Posterior vena cava (tissue), 2 donors: ENCODE results near the gene KIRREL1. TPM values are rescaled to one million over a fixed set of nuclear protein-coding genes. Genes with fewer than 3 reads are reported as not detected.

ENCODE experiments used
- DNase-seq: peaks from one replicate; pipeline ENCODE4 v3.0.0-alpha.2; 2020; ENCODE audit warnings: low spot score
- intact Hi-C, 2 donors: fragments of 100-400 bp; cut with DNase I; formaldehyde crosslinking; loops; one replicate each; pipeline versions ENCODE4 v1.14.1 to v1.14.2; 2022 to 2023
- total RNA-seq, 2 donors: library from RNA; stranded (reverse); fragmentation: NEBNext Ultra II Directional; extraction: Animal tissue kit (Norgen Biotek cat#: 25700); gene quantifications; one replicate each; pipeline ENCODE4 v1.2.1, GENCODE V29; 2021
- donor health status: DM: yes; HTN: yes; CAD: no.
- donor health status: DM: yes; HTN: yes; CAD: no.

The KIRREL1 gene
- total RNA-seq, 2 donors from 2014 or later = 57.9 to 68.9 TPM

DNA sequence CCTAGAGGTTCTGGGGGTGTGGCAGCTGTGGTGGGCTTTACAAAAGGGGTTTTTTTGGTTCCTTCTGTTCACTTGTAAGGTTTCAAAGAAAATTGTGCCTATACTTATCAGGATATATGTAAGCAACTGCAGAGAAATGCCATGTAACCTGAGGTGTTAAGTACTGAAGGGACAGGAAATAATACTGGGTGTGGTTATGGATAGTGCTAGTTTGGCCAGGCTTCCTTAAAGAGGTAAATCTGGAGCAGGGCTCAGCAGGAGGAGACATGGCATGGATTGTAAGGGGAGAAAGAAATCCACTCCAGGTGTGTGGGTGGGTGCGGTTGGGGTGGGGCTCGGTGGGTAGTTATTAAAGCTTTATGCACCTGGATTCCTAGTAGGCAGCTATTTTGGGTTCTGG, 28.3 kb downstream of the KIRREL1 start:
- DNase-seq = no peak
- intact Hi-C loops = loop anchor here in 1 of 2 donors (2.0 kb wide), 1 partner anchor 13 kb away; no protein-coding TSS in a partner anchor

DNA sequence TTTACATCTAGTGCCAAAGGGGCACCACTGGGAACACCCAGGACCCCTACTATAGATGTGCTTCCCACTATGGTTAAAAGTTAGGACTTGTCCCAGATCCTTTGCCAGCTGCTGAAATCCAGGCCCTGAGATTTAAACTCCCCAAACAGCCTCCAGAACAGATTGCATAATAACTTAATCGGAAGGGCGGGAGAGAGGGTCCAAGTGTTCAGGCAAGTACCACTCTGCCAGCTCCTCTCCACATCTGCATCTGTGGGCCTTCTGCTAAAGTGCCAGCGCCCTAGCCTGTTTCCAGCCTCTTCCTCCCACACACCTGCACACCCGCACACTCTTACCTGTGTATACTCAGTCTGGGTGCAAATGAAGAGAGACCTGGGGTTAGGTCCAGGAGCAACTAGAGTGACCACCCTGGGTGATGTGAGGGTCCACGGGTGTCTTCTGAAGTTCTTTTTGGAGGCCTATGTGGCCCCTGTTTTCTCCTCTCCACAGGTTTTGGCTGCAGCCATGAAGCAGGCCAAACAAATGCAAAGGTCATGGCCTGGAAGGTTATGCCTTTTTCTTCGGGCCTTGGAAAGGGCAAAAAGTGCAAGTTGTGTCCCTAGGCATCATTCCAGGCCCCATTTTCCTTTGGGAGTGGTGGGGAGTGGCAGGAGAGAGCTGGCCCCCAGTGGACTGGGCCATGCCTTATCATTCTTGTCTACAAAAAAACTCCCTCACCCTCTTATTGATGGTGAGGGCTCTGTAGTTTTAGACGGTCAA, 29.3 kb downstream of the KIRREL1 start:
- intact Hi-C loops = loop anchor here in 1 of 2 donors (2.0 kb wide), 1 partner anchor 14 kb away; no protein-coding TSS in a partner anchor
- no peak for DNase-seq

DNA sequence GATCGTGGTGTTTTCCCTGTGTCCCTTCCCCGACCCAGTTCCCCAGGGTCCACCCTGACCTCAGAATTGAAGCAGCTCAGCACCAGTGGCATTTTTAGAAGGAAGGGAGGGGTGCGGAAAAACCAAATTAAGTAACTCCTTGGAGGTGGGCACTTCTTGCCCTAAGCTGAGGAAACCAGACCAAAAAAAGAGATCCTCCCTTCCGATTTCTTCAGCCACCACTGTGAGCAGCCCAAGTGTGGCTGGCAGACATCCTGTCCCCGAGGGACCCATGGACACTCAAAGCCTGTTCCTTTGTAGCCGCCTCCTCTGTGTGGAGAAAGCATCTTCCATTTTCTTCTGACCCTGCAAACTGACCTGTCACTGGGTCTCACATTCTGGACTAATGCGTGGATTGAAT, 31.3 kb downstream of the KIRREL1 start:
- DNase-seq = peak; percentile 85
- intact Hi-C loops = no loop called here

DNA sequence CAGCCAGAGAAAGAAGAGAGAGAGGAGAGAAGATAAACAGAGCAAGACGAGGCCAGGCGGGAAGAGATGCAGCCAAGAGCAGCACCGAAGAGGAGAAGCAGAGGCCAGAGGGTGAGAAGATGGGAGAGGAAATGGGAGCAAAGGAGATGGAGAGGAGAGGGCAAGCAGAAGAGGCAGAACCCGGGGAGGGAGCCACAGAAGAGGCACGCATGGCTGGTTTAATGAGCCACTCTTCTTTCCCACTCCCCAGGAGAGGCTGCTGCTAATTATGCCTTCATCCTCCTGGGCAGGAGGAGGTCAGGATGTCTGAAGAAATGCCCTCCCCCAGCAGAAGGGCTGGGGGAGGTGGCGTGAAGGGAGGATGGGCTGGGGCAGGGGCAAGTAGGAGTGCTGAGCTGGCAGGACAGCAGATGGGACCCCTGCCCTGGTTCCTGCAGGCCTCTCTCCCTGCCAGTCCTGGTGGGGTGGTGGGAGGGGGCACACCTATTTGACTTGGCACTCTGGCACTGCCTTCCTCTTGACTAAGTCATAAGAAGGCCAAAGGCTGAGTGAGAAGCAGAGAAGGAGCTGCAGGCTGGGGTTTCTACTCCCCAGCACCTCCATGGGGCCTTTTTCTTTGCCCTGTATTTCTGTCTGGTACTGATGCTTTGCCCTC, 32.3 kb downstream of the KIRREL1 start:
- DNase-seq = no peak
- intact Hi-C loops = no loop called here

DNA sequence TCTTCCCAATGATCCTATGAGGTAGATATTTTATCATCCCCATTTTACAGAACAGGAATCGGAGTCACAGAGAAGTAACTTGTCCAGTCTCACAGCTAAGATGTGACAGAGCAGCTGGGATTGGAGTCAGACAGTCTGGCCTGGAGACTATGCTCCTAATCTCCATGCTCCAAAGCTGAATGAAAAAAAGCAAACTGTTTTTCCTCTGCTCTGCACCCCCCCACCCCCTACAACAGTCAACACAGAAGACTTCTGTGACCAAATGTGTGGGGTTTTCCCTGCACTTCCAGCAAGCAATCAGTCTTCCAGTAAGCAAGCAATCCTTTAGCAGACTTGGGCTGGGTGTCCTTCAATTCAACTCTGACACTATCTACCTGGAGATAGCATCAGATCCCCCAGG, 33.2 kb downstream of the KIRREL1 start:
- intact Hi-C loops = no loop called here
- DNase-seq = no peak

DNA sequence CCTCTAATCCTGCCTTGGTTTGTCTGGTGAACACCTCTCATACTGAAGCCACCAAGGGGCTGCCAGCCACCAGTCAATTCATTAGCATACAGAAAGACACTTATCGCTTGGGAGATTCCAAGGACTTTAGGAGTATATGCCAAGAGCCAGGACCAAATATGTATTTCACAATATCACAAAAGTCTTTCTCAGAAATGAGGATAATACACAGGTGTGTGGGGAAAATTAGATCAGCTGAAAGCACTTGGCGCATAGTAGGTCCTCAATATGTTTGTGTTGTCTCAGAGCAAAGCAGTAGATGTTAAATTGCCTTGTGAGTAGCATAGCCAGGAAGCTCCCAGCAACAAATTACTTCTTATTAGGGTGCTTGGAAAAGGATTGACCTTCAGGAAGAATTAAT, 34.1 kb downstream of the KIRREL1 start:
- no peak for DNase-seq
- intact Hi-C loops = no loop called here

DNA sequence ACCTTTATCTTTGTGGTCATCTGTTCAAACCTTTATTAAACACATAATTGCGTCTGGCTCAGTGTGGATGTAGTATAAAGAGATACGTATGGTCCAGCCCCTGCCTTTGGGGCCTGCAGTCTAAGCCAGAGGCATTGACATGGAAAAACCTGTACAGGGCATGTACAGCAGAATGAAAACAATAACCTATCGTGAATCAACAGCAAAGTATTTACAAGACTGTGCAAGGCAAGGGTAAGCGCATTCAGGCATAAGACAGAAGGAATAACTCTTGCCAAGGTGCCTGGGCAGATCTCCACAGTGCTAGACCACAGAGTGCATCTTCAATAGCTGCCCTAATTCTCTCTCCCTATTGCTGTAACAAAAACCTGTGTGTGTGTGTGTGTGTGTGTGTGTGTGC, 35.5 kb downstream of the KIRREL1 start:
- no peak for DNase-seq
- intact Hi-C loops = no loop called here

DNA sequence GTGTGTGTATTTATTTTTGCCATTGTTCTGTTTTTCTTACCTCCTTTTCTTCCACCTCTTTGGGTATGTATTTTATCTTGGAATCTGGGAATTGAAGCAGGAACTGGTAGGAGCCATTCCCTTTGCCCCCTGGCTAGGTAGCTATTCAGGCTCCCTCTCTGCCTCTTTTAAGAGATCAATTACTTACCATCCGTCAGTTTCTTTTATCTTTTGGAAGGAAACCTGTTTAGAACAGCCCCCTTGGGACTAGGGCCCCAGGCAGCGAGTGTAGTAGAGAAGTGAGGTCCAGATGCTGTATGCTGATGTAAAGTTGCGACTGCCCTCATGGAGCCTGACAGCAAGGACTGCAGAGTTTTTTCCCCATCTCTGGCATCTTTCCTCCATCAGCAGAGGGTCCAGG, 41.6 kb downstream of the KIRREL1 start:
- DNase-seq = no peak
- intact Hi-C loops = loop anchor here (5.0 kb wide), 2 partner anchors 38 to 43 kb away; partner anchors contain the start of gene KIRREL1 (in 1 of the 2)

DNA sequence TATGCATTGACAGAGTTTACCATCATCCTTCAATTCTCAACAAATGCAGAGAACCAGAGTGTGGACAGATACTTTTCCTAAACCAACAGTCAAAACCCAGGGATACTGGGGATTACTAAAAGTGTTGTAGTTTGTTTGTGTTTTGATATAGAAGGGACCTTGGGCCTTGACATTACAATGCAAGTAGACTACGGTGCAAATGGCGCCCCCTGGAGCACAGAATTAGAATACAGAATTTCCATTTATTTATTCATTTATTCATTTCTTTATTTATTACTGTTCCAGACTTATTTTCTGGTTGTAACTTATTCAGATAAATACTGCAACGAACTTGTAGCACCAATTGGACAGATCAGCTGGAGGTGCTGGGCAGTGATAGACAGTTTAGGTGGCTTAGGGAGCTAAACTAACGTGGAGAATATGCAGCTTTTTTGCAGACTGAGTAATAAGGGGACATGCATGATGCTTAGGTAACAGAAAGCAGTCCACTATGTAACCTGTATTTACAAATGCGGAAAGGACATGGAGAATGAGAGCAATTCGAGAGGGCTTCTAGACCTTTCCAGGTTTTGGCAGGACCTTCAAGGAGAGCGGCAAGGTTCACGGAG, 42.6 kb downstream of the KIRREL1 start:
- no peak for DNase-seq
- intact Hi-C loops = loop anchor here (5.0 kb wide), 2 partner anchors 39 to 44 kb away; partner anchors contain the start of gene KIRREL1 (in 1 of the 2)

DNA sequence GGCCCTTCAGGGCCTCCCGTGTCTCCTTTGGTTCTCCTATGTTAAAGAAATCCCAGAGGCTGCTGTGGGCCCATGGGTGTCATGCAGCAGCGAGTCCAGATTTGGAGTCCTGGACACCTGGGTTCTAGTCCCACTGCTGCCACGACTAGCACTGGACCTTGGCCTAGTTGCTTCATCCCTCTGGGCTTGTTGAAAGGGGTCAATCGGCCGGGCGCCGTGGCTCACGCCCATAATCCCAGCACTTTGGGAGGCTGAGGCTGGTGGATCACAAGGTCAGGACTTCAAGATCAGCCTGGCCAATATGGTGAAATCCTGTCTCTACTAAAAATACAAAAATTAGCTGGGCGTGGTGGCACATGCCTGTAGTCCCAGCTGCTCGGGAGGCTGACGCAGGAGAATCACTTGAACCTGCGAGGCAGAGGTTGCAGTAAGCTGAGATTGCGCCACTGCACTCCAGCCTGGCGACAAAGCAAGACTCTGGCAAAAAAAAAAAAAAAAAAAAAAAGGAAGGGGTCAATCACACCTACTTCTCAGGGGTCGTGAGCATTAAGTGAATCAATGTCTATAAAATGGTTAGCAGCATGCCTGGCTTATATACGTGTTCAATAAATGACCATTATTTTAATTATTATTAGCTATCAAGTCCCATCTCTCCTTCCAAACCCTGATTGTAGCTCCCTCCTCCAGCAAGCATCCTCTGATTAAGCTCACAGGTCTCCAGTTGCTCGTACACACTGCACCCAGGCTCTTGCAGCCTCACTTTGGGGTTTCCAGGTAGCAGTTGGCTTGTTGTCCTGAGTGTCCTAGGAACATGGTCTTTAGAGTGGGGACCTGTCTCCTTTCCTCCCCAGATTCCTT, 43.8 kb downstream of the KIRREL1 start:
- no peak for DNase-seq
- intact Hi-C loops = loop anchor here (5.0 kb wide), 2 partner anchors 40 to 45 kb away; partner anchors contain the start of gene KIRREL1 (in 1 of the 2)

DNA sequence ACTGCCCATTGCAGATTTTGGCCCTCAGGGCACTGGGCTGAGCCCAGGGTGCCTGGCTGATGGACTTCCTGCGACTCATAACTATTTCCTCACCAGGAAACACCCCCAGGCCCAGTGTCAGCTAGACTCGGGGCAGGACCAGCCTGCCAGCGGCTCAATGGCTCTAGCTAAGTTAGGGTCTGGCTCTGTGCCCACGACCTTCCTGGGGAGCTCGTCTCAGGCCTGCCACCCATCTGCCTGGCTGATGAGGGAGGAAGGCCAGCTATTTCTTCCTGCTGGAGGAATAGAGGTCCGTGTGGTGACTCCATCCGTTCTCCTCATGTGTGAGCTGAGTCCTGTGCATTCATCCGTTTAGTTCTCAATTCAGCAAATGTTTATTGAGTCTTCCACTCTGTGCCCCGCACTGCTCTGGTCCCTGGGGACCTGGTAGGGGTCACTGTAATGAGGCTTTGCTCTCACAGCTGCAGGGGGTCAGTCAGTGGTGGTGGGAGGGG, 44.5 kb downstream of the KIRREL1 start:
- intact Hi-C loops = loop anchor here (5.0 kb wide), 2 partner anchors 41 to 46 kb away; partner anchors contain the start of gene KIRREL1 (in 1 of the 2)
- DNase-seq = no peak

DNA sequence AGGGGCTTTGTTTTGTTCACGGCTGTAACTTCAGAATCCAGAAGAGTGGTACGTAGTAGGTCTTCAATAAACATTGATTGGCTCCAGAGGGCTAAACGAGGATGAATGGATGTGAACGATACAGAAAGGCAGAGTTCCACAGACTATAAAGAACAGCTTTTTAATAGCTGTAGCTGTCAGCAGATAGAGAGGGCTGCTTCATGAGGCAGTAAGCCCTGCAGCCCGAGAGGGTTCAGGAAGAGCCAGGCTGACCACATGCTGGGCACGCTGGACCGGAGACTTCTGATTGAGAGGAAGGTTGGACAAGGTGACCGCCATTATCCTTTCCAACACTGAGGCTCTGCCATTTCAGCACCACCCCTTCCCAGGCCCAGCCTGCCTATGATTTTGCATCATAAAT, 45.3 kb downstream of the KIRREL1 start:
- no peak for DNase-seq
- intact Hi-C loops = loop anchor here (5.0 kb wide), 2 partner anchors 41 to 46 kb away; partner anchors contain the start of gene KIRREL1 (in 1 of the 2)

DNA sequence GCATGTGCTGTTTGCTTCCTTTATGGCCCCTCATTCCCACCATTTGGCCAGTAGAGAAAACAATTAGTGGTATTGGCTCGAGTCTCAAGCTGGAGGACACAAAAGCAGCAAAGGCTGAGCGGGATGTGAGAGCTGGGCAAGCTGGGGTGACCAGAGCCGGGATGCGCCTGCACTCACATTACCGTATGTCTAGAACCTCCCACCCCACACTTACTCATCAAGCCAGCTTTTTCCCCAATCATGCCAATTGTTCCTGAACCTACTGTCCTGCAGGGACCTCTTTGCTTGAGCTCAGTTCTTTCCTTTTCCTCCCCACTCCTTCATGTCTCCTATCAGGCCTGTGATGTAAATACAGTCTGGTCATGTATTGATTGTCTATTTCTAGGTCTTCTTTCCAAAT, 45.9 kb downstream of the KIRREL1 start:
- DNase-seq = no peak
- intact Hi-C loops = loop anchor here (5.0 kb wide), 2 partner anchors 42 to 47 kb away; partner anchors contain the start of gene KIRREL1 (in 1 of the 2)

DNA sequence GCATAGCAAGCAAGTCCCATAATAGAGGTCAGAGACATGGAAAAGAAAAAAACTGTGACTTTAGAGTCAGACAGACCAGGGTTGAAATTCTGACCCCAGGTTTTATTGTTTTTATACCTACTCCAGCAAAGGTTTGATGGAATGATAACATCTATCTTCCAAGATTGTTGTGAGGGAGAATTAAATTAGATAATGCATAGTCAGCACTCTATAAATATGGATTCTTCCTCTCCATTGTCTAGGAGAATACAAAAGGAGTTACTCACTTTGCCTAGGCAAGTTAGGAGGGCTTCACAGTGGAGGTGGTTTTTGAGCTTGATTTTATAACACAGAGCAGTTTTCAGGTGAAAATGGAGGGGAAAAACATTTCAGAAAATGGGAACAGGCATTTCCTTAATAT, 46.9 kb downstream of the KIRREL1 start:
- no peak for DNase-seq
- intact Hi-C loops = no loop called here

DNA sequence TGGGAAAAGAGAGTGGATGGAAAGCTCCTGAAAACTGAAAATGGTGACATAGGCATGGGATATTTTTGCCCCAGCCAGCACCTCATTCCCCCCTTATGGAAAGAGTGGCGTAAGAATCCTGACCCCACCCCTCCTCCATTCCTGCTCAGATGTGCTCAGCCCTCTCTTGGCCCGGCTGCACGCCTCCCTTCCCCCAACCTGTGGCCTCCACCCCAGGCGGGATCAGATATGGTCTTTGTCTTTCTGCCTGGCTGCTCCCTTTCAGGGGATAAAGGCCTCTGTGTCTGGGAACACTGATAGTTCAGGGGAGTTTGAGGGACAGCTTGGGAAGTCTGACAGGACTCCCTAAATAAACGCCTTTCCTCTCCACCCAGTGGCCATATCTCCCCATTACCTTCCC, 49.8 kb downstream of the KIRREL1 start:
- intact Hi-C loops = no loop called here
- no peak for DNase-seq

DNA sequence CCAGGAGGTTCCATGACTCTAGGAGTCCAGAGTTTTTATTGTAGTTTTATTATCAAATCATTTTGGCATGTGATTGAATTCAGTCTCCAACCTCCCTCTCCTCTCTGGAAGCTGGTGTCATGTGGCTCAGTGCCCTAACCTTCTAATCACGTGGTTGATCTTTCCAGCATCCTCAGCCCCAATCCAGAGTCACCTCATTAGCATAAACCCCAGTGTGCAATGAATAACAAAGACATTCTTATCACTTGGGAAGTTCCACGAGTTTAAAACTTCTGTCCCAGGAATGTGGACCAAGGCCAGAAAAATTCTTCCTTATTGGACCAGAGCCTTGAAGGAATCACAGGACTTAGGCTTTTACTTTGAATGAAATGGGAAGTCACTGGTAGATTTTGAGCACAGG, 52.2 kb downstream of the KIRREL1 start:
- intact Hi-C loops = no loop called here
- DNase-seq = peak; percentile 8

DNA sequence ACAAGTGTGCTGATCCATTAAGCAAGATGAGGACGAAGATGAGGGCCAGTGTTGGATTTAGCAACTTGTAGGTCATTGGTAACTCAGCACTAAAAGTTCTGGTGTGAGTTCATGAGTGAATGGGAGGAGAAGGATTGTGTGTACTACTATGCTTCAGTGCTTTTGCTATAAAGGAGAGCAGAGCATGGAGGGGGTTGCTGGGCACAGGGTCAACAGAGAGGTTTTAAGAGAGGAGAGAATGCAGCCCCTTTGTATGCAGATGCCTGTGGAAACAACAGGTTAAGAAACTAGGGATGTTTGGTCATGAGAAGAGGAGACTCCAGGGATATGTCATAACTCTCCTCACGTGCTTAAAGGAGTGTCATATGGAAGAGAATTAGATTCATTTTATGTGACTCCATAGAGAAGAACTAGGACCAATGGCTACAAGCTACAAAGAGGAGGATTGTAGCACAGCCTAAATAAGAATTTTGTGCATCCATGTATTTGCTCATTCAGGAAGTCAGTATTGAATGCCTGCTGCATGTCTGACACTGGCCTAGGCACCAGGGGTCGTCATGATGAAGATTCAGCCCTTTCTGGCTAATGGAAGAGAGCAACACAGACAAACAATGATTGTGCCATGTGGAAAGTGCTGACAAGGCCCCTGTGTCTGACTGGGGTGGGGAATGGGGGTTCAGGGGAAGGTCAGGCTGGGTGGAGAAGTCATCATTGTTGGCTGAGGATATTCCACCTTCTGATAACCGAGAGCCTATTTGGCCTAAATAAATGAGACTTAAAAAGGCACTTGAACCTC, 53.5 kb downstream of the KIRREL1 start:
- DNase-seq = peak; percentile 14
- intact Hi-C loops = no loop called here
